Measurements from ENCODE around the gene OXGR1. TPM values are rescaled to one million over a fixed set of nuclear protein-coding genes. Genes with fewer than 3 reads are reported as not detected.
A peak's percentile ranks its signal among the peaks of the same experiment; 100 is the strongest.

OXGR1 gene
- total and polyA plus RNA-seq, 2 of the 4 experiments (the other 2 are of a cell fraction), result not detected

GRCh38 chr13:96958286-96958891, 35.9 kb downstream of the OXGR1 start:
- DNase-seq, result peak; percentile 13
- H3K9me3 ChIP-seq (ENCODE audit: control insufficient read depth, insufficient read depth, low read length), result no peaks in the 10 kb centered on the region
- no peak overlapping the region for H2AFZ ChIP-seq (replicated peaks; ENCODE audit: low read length, poor library complexity)
- H4K91ac ChIP-seq (ENCODE audit: insufficient read depth, low read depth, low read length), result no peak overlapping the region
- H3K4me2 ChIP-seq (ENCODE audit: low read depth, low read length), result no peak overlapping the region
- no peak overlapping the region for H4K5ac ChIP-seq (ENCODE audit: low read depth, low read length)
- no peak overlapping the region for H3K4me3 ChIP-seq (ENCODE audit: insufficient read depth, low read depth, low read length)
- WGBS, 2 experiments (ENCODE audit: extremely low coverage in 2 of 2, insufficient read length in 1 of 2), result 90% methylated on average over 2 of the region's 5 CpGs; no CpG with 5 or more reads in 1 of the 2 experiments
- H3K23ac ChIP-seq (ENCODE audit: low read depth, low read length), result no peak overlapping the region
- in situ Hi-C loops (cut with MboI; ENCODE audit: low sequenced_read_pairs) (no loop called here), intact Hi-C loops (cut with micrococcal nuclease) (no loop called here), dilution Hi-C loops (cut with HindIII; ENCODE audit: low sequenced_read_pairs, unreplicated experiment) (no loop called here)
- TF ChIP-seq USF2 (IDR thresholded peaks at IDR 0.05; ENCODE audit: low read depth, low read length), result no peak
- TF ChIP-seq, protein P1, sequence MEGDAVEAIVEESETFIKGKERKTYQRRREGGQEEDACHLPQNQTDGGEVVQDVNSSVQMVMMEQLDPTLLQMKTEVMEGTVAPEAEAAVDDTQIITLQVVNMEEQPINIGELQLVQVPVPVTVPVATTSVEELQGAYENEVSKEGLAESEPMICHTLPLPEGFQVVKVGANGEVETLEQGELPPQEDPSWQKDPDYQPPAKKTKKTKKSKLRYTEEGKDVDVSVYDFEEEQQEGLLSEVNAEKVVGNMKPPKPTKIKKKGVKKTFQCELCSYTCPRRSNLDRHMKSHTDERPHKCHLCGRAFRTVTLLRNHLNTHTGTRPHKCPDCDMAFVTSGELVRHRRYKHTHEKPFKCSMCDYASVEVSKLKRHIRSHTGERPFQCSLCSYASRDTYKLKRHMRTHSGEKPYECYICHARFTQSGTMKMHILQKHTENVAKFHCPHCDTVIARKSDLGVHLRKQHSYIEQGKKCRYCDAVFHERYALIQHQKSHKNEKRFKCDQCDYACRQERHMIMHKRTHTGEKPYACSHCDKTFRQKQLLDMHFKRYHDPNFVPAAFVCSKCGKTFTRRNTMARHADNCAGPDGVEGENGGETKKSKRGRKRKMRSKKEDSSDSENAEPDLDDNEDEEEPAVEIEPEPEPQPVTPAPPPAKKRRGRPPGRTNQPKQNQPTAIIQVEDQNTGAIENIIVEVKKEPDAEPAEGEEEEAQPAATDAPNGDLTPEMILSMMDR (conservative IDR thresholded peaks at IDR 0.05; ENCODE audit: low read depth, low read length), result peak; percentile 57
- TF ChIP-seq RFX5 (IDR thresholded peaks at IDR 0.05; ENCODE audit: low read depth, low read length), result no peak
- H3K27me3 ChIP-seq (ENCODE audit: control insufficient read depth, insufficient read depth, low read length), result no peaks in the 10 kb centered on the region
- no peak overlapping the region for H2BK5ac ChIP-seq (ENCODE audit: low read depth, low read length, poor library complexity, severe bottlenecking)
- no peaks in the 10 kb centered on the region for H3K4me1 ChIP-seq (ENCODE audit: control insufficient read depth, insufficient read depth, low read length)
- no peak overlapping the region for H4K8ac ChIP-seq (ENCODE audit: low read depth in 2 of 2, low read length in 2 of 2)
- no peak overlapping the region for H3K9ac ChIP-seq (ENCODE audit: low read depth, low read length)
- no peaks in the 10 kb centered on the region for H3K36me3 ChIP-seq (ENCODE audit: control insufficient read depth, insufficient read depth, low read length)
- H3K14ac ChIP-seq (replicated peaks; ENCODE audit: low read depth, low read length), result no peak overlapping the region
- no peaks in the 10 kb centered on the region for H3K9me1 ChIP-seq (ENCODE audit: insufficient read depth, low read length)
- no peak overlapping the region for H3K56ac ChIP-seq (ENCODE audit: extremely low read depth, insufficient read depth, low read length)
- H2AK5ac ChIP-seq (ENCODE audit: low read depth, low read length), result no peak overlapping the region
- H2AK9ac ChIP-seq (replicated peaks; ENCODE audit: low read depth, low read length, poor library complexity), result no peak overlapping the region
- no peak overlapping the region for H2BK15ac ChIP-seq (ENCODE audit: low read depth, low read length)
- CTCF ChIA-PET, result interaction anchor here (0.7 to 1.6 kb wide), 11 partner anchors 9 to 938 kb away, joined by 3 to 8 read pairs (median 4); no protein-coding TSS in a partner anchor
- H3K27ac ChIP-seq (ENCODE audit: insufficient read depth, low read length), result no peak overlapping the region
- H2BK20ac ChIP-seq (ENCODE audit: low read depth, low read length), result no peak overlapping the region
- no peak overlapping the region for H3K18ac ChIP-seq (ENCODE audit: low read depth, low read length)
- H4K20me1 ChIP-seq (ENCODE audit: insufficient read depth, low read length), result no peaks in the 10 kb centered on the region
- no TSS peak for BruUV-seq (replicated peaks)
- POLR2A ChIA-PET (ENCODE audit: unreplicated experiment), result no interaction called here
- no peak overlapping the region for H2BK120ac ChIP-seq (ENCODE audit: low read depth, low read length)
- no peaks in the 10 kb centered on the region for H3K79me1 ChIP-seq (ENCODE audit: low read depth in 1 of 2, low read length in 2 of 2)
- no peak overlapping the region for H3K4ac ChIP-seq (ENCODE audit: low read depth, low read length)
- peak; percentile 29; the same call in 1 of the 2 replicates for ATAC-seq (ENCODE audit: low read depth)
